ENCODE results near the gene CAMK1G.

The CAMK1G gene

DNA sequence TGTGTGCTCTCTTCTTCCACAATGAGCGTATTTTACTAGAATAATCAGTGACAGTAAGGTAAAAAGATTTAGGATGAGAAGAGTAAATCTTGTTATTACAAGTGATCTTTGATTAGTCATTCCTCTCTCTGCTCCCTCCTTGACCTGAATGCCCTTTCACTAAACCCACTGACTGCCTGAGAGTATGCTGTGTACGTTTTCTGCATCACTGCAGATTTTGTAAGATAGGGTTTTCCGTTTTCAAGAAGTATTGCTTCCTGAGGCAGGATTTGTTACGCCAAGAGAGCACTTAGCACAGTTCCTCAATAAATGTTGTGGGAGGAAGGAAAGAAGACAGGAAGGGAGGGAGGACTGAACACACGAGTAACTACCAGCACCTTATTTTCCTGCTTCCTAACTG lies 76.4 kb downstream of the CAMK1G start:
- no peak for DNase-seq (ENCODE audit: low read depth in 1 of 2, low spot score in 1 of 2)

DNA sequence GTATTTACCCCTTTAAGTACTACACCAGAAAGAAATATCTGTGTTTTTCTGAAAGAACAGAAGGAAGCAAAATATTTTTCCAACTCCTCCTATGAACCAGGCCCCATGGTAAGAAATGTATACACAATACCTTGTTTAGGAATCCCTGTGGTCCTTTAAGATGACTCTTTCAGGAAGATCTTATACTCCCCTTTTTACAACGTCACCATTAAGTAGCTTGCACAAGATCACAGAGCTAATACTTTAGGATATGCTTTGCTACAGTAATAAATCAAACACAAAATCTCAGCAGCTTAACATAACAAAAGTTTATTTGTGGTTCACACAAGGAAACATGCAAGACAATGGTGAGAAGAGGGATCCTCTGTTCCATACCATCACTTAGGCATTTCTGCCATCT lies 77.6 kb downstream of the CAMK1G start:
- DNase-seq (ENCODE audit: low read depth in 1 of 2, low spot score in 1 of 2), result no peak

DNA sequence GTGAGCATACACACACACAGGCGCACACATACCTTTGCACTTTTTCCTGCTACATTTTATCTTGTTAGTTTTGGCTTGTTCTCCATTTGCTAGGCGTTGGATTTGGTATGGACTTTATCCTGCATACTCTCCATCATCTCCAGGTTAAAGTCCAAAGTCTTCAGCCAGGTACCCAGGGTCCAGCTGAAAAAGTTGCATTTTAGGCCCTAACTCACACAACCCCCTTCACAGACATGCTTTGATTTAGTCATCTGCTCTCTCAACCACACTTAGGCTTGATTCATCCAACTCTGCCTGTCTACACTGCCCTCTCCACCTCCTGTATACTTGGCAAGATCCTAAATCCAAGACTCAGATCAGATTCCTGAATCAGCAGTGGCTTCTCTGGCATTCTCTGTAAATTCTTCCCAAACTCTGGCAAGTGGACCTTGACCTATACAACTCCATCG lies 79.4 kb downstream of the CAMK1G start:
- no peak for DNase-seq (ENCODE audit: low read depth in 1 of 2, low spot score in 1 of 2)
